Measurements from ENCODE around the gene BROX.

DNA sequence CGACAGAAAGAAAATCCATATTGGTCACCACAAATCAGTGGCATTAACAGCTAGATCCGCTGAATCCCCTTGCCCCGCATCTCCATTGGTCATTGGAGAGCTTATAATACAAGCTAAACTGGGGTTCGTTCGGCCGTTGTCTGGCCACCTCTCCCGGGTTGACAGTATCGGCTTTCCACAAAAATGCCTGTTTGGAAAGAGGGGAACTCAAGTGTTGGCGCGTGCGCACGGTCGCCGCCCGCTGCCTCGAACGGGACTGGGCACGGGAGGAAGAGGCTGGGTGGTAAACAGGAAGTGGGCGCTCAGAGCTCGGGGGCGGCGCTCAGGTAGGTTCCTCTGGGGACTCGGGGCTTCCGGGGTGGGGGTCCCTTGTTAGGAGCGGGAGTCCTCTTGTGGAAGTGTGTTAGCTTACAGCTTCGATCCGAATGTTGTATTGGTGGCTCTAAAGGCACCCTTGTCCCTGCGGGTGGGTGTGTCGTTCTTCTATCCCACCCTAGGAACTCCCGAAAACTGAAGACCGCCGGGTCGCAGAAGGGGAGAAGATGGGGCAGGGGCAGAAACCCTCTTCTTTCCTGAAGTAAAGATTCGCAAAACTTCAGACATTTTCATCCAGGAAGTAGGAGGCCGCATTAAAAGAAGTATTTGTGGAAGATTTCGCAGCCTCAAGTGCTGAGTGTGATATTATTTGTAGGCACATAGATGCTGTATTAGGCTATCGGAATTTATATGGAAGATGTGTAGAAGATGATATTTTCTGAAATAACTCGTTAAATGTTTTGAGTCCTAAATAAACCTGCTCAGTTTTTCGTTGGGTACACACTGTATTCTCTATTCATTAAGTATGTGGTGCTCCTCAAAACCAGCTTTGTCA, 962 bp downstream of the BROX start:
- TF ChIP-seq, protein P1, sequence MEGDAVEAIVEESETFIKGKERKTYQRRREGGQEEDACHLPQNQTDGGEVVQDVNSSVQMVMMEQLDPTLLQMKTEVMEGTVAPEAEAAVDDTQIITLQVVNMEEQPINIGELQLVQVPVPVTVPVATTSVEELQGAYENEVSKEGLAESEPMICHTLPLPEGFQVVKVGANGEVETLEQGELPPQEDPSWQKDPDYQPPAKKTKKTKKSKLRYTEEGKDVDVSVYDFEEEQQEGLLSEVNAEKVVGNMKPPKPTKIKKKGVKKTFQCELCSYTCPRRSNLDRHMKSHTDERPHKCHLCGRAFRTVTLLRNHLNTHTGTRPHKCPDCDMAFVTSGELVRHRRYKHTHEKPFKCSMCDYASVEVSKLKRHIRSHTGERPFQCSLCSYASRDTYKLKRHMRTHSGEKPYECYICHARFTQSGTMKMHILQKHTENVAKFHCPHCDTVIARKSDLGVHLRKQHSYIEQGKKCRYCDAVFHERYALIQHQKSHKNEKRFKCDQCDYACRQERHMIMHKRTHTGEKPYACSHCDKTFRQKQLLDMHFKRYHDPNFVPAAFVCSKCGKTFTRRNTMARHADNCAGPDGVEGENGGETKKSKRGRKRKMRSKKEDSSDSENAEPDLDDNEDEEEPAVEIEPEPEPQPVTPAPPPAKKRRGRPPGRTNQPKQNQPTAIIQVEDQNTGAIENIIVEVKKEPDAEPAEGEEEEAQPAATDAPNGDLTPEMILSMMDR (IDR thresholded peaks at IDR 0.05; ENCODE audit: insufficient read depth, low read length, poor library complexity, severe bottlenecking) = no peak
- TF ChIP-seq EZH2phosphoT487 (conservative IDR thresholded peaks at IDR 0.05; ENCODE audit: low read length) = no peak
